Peyer's patch (tissue), 4 donors: ENCODE data around the gene CDK15.

Experiments used
- CTCF ChIP-seq, 6 experiments: fragments of 450-650 bp in 4 of 6; fragments of 200-600 bp in 2 of 6; sonication (generic) in 1 of 6; IDR thresholded peaks; one replicate each; pipeline ENCODE4 v1.5.1; 2017 to 2019; ENCODE audit warnings: antibody characterized with exemption in 6 of 6, mild to moderate bottlenecking in 3 of 6, moderate library complexity in 1 of 6
- POLR2A ChIP-seq, 2 donors: fragments of 450-650 bp; IDR thresholded peaks; one replicate each; pipeline ENCODE4 v1.5.1; 2017; ENCODE audit warnings: antibody characterized with exemption in 2 of 2, mild to moderate bottlenecking in 2 of 2, moderate library complexity in 2 of 2

GRCh38 chr2:201857326-201857725 is 51.0 kb downstream of the CDK15 start:
- no peak for TF ChIP-seq CTCF (IDR thresholded peaks at IDR 0.05)
- no peak for TF ChIP-seq POLR2A (IDR thresholded peaks at IDR 0.05)
